ENCODE measurements around the gene UFD1.

Gene UFD1

GRCh38 chr22:19430890-19431541 is 48.0 kb downstream of the UFD1 start:
- TF ChIP-seq, protein P1, sequence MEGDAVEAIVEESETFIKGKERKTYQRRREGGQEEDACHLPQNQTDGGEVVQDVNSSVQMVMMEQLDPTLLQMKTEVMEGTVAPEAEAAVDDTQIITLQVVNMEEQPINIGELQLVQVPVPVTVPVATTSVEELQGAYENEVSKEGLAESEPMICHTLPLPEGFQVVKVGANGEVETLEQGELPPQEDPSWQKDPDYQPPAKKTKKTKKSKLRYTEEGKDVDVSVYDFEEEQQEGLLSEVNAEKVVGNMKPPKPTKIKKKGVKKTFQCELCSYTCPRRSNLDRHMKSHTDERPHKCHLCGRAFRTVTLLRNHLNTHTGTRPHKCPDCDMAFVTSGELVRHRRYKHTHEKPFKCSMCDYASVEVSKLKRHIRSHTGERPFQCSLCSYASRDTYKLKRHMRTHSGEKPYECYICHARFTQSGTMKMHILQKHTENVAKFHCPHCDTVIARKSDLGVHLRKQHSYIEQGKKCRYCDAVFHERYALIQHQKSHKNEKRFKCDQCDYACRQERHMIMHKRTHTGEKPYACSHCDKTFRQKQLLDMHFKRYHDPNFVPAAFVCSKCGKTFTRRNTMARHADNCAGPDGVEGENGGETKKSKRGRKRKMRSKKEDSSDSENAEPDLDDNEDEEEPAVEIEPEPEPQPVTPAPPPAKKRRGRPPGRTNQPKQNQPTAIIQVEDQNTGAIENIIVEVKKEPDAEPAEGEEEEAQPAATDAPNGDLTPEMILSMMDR (IDR thresholded peaks at IDR 0.05; ENCODE audit: control insufficient read depth, extremely low read depth, insufficient read depth): no peak
- DNase-seq (ENCODE audit: low read depth): no peak
- peak overlapping the region; percentile 97 for H3K4me3 ChIP-seq (ENCODE audit: low read depth, low read length)

DNA sequence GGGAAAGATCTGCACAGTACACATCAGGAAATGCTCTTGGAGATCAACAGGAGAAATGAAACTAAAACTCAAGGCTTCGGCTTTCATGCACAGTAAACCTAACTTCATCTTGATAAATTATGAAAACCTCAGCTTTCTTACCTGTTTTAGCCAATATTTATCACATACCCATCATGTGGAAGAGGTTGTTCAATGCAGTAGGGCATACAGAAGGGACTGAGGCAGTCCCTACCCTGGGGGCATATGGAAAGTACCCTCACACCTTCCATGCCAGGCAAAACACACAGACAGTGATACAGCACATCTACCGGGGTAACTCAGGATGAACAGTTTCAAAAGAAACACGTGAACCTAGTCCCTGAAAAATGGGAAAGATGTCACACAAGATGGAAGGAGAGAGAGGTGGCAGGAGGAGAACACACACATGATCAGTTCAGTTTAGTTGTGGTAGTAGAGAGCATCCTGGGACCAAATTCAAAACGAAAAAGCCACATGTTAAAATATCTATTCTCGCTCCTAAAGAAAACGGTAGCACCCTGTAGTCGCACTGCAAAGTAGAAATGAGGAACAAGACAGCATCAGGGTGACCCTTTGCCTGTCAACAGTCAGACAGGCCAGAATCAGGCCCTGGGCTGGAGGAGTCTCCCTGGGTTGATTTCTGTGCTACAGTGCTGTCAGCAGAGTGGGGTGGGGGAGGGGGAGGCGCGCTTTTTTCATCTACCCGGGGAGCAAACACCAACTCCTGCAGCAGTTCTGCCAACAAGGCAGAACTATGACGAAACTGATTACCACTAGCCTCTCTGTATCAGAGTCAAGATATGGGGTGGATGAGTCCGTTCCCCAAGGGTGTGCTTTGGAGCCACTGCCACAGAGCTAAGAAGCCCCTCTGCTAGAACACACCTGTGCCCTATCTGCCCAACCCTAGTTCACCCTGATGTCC is 48.8 kb downstream of the UFD1 start:
- TF ChIP-seq, protein P1 (IDR thresholded peaks at IDR 0.05; ENCODE audit: control insufficient read depth, extremely low read depth, insufficient read depth): no peak
- H3K4me3 ChIP-seq (ENCODE audit: low read depth, low read length): peak overlapping the region; percentile 97
- no peak for DNase-seq (ENCODE audit: low read depth)

DNA sequence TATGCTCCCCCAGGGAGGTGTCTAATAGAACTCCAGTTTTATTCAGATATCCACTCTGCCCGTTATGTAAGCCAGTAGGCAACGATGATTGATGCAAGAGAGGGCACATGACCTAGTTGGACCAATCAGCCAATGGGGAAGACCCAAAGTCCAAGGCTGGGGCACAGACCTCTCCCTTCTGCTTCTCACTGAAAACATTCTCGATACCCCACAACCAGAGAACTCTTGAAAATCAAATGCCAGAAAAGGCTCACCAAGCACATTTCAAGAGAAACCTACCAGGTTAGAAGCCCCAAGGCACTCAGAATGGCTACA is 54.9 kb downstream of the UFD1 start:
- no peak for DNase-seq (ENCODE audit: low read depth)
- TF ChIP-seq, protein P1 (IDR thresholded peaks at IDR 0.05; ENCODE audit: control insufficient read depth, extremely low read depth, insufficient read depth): no peak
- H3K4me3 ChIP-seq (ENCODE audit: low read depth, low read length): no peak overlapping the region

DNA sequence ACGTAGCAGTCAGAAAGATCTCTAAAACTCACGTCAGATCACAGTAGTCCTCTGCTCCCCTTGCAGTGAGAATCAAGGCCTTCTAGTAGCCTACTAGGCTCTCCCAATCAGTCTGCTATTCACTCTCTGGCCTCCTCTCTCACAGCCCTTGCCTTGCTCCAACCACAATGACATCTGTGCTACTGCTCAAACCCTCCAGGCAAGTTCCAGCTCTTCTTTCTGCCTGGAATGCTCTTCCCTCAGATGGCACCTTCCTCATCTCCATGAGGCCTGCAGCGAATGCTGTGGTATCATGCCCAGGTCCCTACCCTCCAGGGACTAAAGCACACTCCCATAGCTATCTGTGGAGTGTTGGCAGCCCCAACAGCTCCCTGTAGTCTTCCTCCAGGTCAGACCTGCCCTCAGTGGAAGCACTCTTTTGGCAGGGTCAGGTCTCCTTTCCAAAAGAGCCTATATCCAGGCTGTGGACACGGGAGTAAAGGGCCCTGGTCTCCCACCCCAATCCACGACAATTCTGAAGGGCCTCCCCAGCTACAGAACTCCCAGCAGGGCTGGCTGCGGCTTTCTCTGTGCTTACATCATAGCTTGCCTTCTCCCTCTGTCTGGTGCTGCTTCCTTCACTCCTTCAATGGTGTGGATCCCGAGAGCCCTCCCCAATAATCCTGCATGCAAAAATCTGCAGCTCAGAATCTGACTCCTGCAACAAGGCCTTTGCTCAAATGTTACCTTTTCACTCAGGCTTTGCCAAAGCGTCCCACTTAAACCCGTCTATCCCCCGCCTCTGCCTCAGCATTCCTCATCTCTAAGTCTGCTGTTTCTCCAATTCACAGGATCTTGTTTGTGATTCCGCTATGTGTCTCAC is 56.3 kb downstream of the UFD1 start:
- no peak for DNase-seq (ENCODE audit: low read depth)
- H3K4me3 ChIP-seq (ENCODE audit: low read depth, low read length): no peak overlapping the region
- TF ChIP-seq, protein P1 (IDR thresholded peaks at IDR 0.05; ENCODE audit: control insufficient read depth, extremely low read depth, insufficient read depth): no peak

- TF ChIP-seq, protein P1 (IDR thresholded peaks at IDR 0.05; ENCODE audit: control insufficient read depth, extremely low read depth, insufficient read depth): no peak
- H3K4me3 ChIP-seq (ENCODE audit: low read depth, low read length): no peak overlapping the region
- no peak for DNase-seq (ENCODE audit: low read depth)
Measured at GRCh38 chr22:19420321-19420720, 58.7 kb downstream of the UFD1 start.

DNA sequence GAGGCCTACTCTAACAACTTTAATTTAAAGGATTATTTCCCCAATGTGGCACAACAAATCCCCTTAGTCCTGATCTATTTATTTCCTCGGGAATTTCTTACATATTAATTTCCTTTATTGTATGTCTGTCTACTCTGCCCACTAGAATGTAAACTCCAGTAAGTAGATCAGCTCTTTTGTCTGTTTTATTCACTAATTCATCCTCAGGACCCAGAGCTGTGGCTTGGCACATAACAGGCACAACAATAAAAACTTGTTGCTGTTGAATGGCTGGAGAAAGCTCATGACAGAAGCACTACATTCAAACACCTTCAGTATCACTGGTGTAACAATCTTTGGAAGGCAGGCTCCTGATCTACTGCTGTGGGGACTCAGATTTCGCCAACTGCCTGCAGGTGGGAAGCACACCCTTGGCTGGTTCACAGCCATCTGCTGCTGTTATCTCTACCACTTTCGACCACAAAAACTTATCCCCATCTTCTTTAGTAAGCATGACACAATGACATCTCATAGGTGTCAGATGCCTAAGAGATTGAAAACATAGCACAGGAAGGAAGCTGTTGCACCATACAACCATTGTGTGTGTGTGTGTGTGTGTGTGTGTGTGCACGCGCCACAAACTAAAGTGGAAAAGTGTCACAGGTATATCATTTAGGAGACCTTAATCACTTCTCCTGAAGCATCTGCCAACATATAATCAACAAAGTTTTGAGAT is 59.4 kb downstream of the UFD1 start:
- no peak overlapping the region for H3K4me3 ChIP-seq (ENCODE audit: low read depth, low read length)
- no peak for DNase-seq (ENCODE audit: low read depth)
- TF ChIP-seq, protein P1 (IDR thresholded peaks at IDR 0.05; ENCODE audit: control insufficient read depth, extremely low read depth, insufficient read depth): no peak

Measured in LNCaP clone FGC (cell line).